GM12865 (cell line): ENCODE measurements around the gene EML3.
A peak's percentile ranks its signal among the peaks of the same experiment; 100 is the strongest.

Source experiments
- DNase-seq: peaks from one replicate; pipeline ENCODE4 v3.0.0; 2010; ENCODE audit warnings: low read depth
- H3K4me3 ChIP-seq: 2 replicates; pipeline ENCODE4 v1.5.1; 2011; ENCODE audit warnings: mild to moderate bottlenecking, low read depth, low read length, control low read depth
- TF ChIP-seq, protein P1 (sequence below): IDR thresholded peaks from 2 replicates; pipeline ENCODE4 v1.5.1; 2011; ENCODE audit warnings: low read length, control low read depth, low read depth, inconsistent platforms; ENCODE audit not compliant: insufficient read depth; ENCODE audit errors: missing control alignments

EML3 gene

DNA sequence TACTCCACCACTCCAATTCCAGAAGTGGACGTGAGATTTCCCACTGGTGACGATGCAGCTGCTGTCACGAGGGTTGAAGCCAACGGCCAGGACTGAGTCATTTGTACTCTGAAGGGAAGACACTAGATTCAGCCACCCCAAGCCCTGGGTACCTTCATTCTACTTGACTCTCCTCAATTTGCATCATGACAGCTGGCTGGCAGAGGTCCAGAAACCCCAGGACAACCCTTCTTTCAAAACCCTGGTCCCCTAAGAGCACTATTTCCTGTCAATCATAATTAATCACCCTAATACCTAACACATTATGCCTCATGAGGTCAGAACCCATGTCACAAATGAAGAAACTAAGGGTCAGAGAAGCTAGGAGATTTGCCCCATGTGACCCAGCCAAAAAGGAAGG lies 4.9 kb downstream of the EML3 start:
- peak; percentile 76 for DNase-seq

DNA sequence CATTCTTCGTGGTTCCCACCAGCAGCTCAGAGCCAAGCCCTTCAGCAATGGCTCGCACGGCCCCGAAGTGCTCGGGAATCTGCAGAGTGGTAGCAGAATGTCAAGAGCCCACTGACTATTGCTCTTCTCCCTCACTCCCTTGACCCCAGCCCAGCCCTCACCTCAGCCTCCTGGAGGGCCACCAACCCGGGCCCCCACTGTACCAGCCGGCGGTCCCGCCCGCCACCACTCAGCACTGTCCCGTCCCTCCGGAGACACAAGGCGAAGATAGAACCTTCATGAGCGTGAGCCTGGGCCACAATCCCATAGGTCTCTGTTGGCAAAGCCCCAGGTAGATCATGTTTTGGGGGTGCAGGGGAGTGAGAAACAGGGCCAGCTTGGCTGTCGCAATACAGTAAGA lies 6.7 kb downstream of the EML3 start:
- H3K4me3 ChIP-seq: no peak overlapping the region
- TF ChIP-seq, protein P1, sequence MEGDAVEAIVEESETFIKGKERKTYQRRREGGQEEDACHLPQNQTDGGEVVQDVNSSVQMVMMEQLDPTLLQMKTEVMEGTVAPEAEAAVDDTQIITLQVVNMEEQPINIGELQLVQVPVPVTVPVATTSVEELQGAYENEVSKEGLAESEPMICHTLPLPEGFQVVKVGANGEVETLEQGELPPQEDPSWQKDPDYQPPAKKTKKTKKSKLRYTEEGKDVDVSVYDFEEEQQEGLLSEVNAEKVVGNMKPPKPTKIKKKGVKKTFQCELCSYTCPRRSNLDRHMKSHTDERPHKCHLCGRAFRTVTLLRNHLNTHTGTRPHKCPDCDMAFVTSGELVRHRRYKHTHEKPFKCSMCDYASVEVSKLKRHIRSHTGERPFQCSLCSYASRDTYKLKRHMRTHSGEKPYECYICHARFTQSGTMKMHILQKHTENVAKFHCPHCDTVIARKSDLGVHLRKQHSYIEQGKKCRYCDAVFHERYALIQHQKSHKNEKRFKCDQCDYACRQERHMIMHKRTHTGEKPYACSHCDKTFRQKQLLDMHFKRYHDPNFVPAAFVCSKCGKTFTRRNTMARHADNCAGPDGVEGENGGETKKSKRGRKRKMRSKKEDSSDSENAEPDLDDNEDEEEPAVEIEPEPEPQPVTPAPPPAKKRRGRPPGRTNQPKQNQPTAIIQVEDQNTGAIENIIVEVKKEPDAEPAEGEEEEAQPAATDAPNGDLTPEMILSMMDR: no peak
- DNase-seq: no peak

More for the DNA sequence above, 4.9 kb downstream of the EML3 start:
- TF ChIP-seq, protein P1: no peak
- H3K4me3 ChIP-seq: no peak overlapping the region

DNA sequence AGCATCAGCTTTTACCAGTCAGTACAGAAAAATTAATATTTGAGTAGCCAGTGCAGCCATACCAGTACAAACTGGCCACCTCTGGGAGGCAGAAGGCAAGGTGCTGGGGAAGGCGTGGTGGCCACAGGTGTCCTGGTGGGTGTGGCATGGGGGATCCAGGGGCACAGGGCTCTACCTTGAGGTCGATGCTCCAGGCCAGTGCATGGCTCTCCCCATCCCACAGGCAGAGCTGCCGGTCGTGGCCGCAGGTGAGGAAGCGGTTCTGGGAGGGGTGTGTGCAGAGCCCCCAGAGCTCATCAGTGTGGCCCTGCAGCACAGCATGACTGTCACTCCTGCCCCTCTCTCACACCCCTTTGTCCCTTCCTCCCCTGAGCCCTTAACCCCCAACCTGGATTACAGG lies 7.1 kb downstream of the EML3 start:
- DNase-seq: no peak
- TF ChIP-seq, protein P1: no peak
- no peak overlapping the region for H3K4me3 ChIP-seq

DNA sequence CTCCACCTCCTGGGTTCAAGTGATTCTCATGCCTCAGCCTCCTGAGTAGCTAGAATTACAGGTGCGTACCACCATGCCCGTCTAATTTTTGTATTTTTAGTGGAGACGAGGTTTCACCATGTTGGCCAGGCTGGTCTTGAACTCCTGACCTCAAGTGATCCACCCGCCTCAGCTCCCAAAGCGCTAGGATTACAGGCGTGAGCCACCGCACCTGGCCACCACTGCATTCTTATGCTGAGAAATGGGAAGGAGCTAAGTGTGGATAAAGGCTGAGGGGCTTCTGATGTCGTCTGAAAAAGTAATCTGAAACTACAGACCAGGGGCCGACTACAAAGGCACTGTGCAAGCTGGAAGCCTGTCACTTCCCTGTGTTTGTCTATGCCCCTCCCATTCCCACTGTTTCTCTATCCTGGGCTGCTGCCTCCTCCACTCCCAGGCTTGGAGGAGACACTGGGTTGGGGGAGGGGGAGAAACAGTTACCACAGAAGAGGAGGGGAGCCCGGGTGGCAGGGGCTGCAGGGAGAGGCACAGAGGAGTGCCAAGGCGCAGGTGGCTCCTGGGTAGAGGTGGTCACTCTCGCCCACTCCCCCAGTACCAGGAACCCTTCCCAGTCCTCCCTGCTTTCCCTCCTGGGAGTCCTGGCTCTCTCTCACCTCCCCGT lies 8.0 kb downstream of the EML3 start:
- TF ChIP-seq, protein P1: no peak
- DNase-seq: no peak
- H3K4me3 ChIP-seq: no peak overlapping the region

DNA sequence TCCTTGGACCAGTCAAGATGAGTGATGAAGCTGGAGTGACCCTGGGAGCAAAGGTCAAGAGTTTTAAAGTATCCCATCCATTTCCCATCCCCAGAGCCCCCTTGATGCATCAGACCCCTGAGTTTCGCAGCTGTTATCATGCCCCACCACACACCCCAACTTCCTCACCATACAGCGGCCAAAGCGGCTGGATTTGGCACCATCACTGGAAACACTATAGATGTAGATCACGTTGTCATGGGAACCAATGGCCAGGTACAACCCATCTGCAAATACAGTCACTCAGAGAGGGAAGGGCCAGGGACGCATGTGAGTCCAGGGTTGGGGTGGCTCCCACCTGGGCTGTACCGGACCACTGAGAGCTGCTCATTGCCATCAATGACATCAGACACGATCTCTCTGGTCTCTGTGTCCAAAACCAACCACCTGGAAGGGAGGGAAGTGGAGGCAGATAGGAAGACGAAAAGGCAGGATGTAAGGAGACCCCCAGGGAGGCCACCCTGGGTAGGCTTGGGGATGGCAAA lies 8.7 kb downstream of the EML3 start:
- no peak overlapping the region for H3K4me3 ChIP-seq
- TF ChIP-seq, protein P1: no peak
- no peak for DNase-seq

DNA sequence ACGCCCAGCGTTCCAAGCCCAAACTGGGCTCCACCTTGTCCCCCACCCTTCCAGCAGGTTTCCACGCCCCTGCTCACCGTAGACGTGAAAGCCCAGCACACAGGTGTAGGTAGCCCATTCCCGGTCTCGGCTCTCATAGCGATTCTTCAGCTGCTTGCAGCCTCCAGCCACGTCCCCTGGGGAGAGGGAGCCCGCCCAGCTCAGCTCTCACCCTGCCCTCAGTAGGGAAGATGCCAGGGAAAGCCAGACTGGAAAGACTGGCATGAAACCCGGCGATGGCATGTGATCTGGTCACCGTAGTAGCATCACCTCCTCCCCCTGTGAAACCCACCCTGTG lies 9.5 kb downstream of the EML3 start:
- TF ChIP-seq, protein P1: no peak
- DNase-seq: no peak
- no peak overlapping the region for H3K4me3 ChIP-seq
